ENCODE measurements around the gene FAM171A1.
"Not testable (repeated sequence)": the region's sequence is repeated elsewhere in the genome, so short reads cannot be mapped to it uniquely, and the experiment has no call there.

The FAM171A1 gene

GRCh38 chr10:15238555-15239335 is 132.3 kb downstream of the FAM171A1 start:
- peak; percentile 69 to 74 for ATAC-seq

- no peak for ATAC-seq
These were observed 133.7 kb downstream of the FAM171A1 start for GRCh38 chr10:15237351-15237750.

GRCh38 chr10:15236340-15236739 is 134.7 kb downstream of the FAM171A1 start:
- ATAC-seq, result no peak

GRCh38 chr10:15232279-15232678 is 138.8 kb downstream of the FAM171A1 start:
- no peak for ATAC-seq

- ATAC-seq, result no peak
These were observed 139.7 kb downstream of the FAM171A1 start for GRCh38 chr10:15231426-15231825.

- ATAC-seq, result no peak
These were observed 140.8 kb downstream of the FAM171A1 start for GRCh38 chr10:15230257-15230656.

- no peak for ATAC-seq
These were observed 141.8 kb downstream of the FAM171A1 start for GRCh38 chr10:15229268-15229667.

GRCh38 chr10:15228426-15228825 is 142.7 kb downstream of the FAM171A1 start:
- no peak for ATAC-seq

- no peak for ATAC-seq
These were observed 143.3 kb downstream of the FAM171A1 start for GRCh38 chr10:15227611-15228372.

GRCh38 chr10:15225511-15225910 is 145.6 kb downstream of the FAM171A1 start:
- no peak for ATAC-seq

GRCh38 chr10:15224948-15225347 is 146.1 kb downstream of the FAM171A1 start:
- ATAC-seq, result no peak

- no peak for ATAC-seq
These were observed 147.9 kb downstream of the FAM171A1 start for GRCh38 chr10:15223174-15223573.

- no peak for ATAC-seq
These were observed 148.6 kb downstream of the FAM171A1 start for GRCh38 chr10:15222511-15222910.

GRCh38 chr10:15220445-15220844 is 150.6 kb downstream of the FAM171A1 start:
- ATAC-seq, result no peak

- ATAC-seq, result no peak
These were observed 154.4 kb downstream of the FAM171A1 start for GRCh38 chr10:15216700-15217099.

- ATAC-seq, result no peak
These were observed 156.9 kb downstream of the FAM171A1 start for GRCh38 chr10:15214237-15214636.

- no peak for ATAC-seq
These were observed 157.6 kb downstream of the FAM171A1 start for GRCh38 chr10:15213461-15213861.

GRCh38 chr10:15211464-15211979 is 159.6 kb downstream of the FAM171A1 start:
- ATAC-seq, result peak in 1 of 2 donors; percentile 4

- ATAC-seq, result no peak
These were observed 160.6 kb downstream of the FAM171A1 start for GRCh38 chr10:15210521-15210920.

- peak; percentile 47 to 57 for ATAC-seq
These were observed 161.1 kb downstream of the FAM171A1 start for GRCh38 chr10:15209827-15210509.

GRCh38 chr10:15208221-15208620 is 162.9 kb downstream of the FAM171A1 start:
- ATAC-seq, result no peak

- ATAC-seq, result not testable (repeated sequence)
These were observed 163.7 kb downstream of the FAM171A1 start for GRCh38 chr10:15207410-15207809.

GRCh38 chr10:15202639-15203038 is 168.4 kb downstream of the FAM171A1 start:
- no peak for ATAC-seq
